LNCaP clone FGC (cell line): ENCODE measurements around the gene AKT1S1.
A peak's percentile ranks its signal among the peaks of the same experiment; 100 is the strongest.

Source experiments
- DNase-seq: peaks from one replicate; pipeline ENCODE4 v3.0.0-alpha.2; 2011; ENCODE audit warnings: low read depth
- H3K4me3 ChIP-seq: 2 replicates; pipeline ENCODE4 v1.5.1; 2011; ENCODE audit warnings: mild to moderate bottlenecking, low read depth, low read length, control low read depth
- CTCF ChIP-seq: IDR thresholded peaks from 2 replicates; pipeline ENCODE4 v1.5.1; 2012; ENCODE audit warnings: mild to moderate bottlenecking; ENCODE audit not compliant: control insufficient read depth, insufficient read depth; ENCODE audit errors: extremely low read depth

Gene AKT1S1

GRCh38 chr19:49846408-49846807, 30.7 kb downstream of the AKT1S1 start:
- TF ChIP-seq CTCF = no peak
- DNase-seq = no peak
- H3K4me3 ChIP-seq = no peak overlapping the region

- TF ChIP-seq CTCF = 0 out of 2 replicates have a peak, but pooled peaks have one; percentile 4
- DNase-seq = no peak
Measured at GRCh38 chr19:49845414-49845813, 31.7 kb downstream of the AKT1S1 start.

GRCh38 chr19:49844138-49845095, 32.7 kb downstream of the AKT1S1 start:
- no peak for DNase-seq

More at GRCh38 chr19:49845414-49845813, 31.7 kb downstream of the AKT1S1 start:
- H3K4me3 ChIP-seq = no peak overlapping the region

GRCh38 chr19:49843265-49843664, 33.9 kb downstream of the AKT1S1 start:
- no peak for DNase-seq
- no peak for TF ChIP-seq CTCF

More at GRCh38 chr19:49844138-49845095, 32.7 kb downstream of the AKT1S1 start:
- no peak for TF ChIP-seq CTCF
- no peak overlapping the region for H3K4me3 ChIP-seq

GRCh38 chr19:49840736-49841249, 36.4 kb downstream of the AKT1S1 start:
- H3K4me3 ChIP-seq = no peak overlapping the region
- no peak for DNase-seq
- no peak for TF ChIP-seq CTCF

More at GRCh38 chr19:49843265-49843664, 33.9 kb downstream of the AKT1S1 start:
- H3K4me3 ChIP-seq = no peak overlapping the region

GRCh38 chr19:49840321-49840720, 36.8 kb downstream of the AKT1S1 start:
- no peak for DNase-seq
- TF ChIP-seq CTCF = no peak
- no peak overlapping the region for H3K4me3 ChIP-seq

- no peak overlapping the region for H3K4me3 ChIP-seq
- DNase-seq = no peak
- TF ChIP-seq CTCF = no peak
Measured at GRCh38 chr19:49839713-49840112, 37.4 kb downstream of the AKT1S1 start.
